ENCODE results near the gene USP25.
A peak's percentile ranks its signal among the peaks of the same experiment; 100 is the strongest.

GRCh38 chr21:15729674-15730483 is at the start of gene USP25:
- TF ChIP-seq CTCF (IDR thresholded peaks at IDR 0.05) (peak in 4 of 6 experiments; percentile 8 to 24 (median 14)), POLR2A (IDR thresholded peaks at IDR 0.05) (peak in 3 of 4 donors; percentile 22 to 92 (median 83))
